Ovary (tissue), 9 donors: Measurements from ENCODE around the gene EPHB1. TPM values are rescaled to one million over a fixed set of nuclear protein-coding genes. Genes with fewer than 3 reads are reported as not detected.
"Not testable (repeated sequence)": the region's sequence is repeated elsewhere in the genome, so short reads cannot be mapped to it uniquely, and the experiment has no call there.

Experiments used
- DNase-seq, 5 donors: peaks; one replicate each; pipeline ENCODE4 v3.0.0-alpha.2; 2019 to 2020
- H3K27ac ChIP-seq, 2 donors: fragments of 200-600 bp; one replicate each; pipeline versions ENCODE4 v1.5.1 to v1.8.0; 2019 to 2022
- H3K27me3 ChIP-seq: fragments of 200-600 bp; one replicate; pipeline ENCODE4 v1.8.0; 2022
- H3K36me3 ChIP-seq: fragments of 200-600 bp; sonication (generic); one replicate; pipeline ENCODE4 v1.5.1; 2019
- H3K4me1 ChIP-seq: one replicate; pipeline ENCODE4 v1.8.1; 2013; ENCODE audit warnings: mild to moderate bottlenecking, moderate library complexity; ENCODE audit not compliant: insufficient read depth
- H3K4me3 ChIP-seq: fragments of 200-600 bp; sonication (generic); one replicate; pipeline ENCODE4 v1.5.1; 2017
- H3K9me3 ChIP-seq, 2 donors: fragments of 200-600 bp in 1 of 2; sonication (generic) in 1 of 2; one replicate each; pipeline versions ENCODE4 v1.5.1 to v1.8.1; 2013 to 2019; ENCODE audit warnings: mild to moderate bottlenecking in 1 of 2, moderate library complexity in 1 of 2
- CTCF ChIP-seq, 3 donors: fragments of 450-650 bp in 2 of 3; fragments of 200-600 bp in 1 of 3; IDR thresholded peaks; one replicate each; pipeline versions ENCODE4 v1.5.1 to v1.8.0; 2016 to 2022; ENCODE audit warnings: antibody characterized with exemption in 3 of 3, mild to moderate bottlenecking in 1 of 3
- EP300 ChIP-seq: sonication (generic); formaldehyde crosslinking; IDR thresholded peaks from one replicate; pipeline ENCODE4 v1.6.1; 2017; ENCODE audit warnings: antibody characterized with exemption
- POLR2A ChIP-seq: fragments of 450-650 bp; IDR thresholded peaks from one replicate; pipeline ENCODE4 v1.6.1; 2017; ENCODE audit warnings: antibody characterized with exemption, mild to moderate bottlenecking, moderate library complexity
- WGBS, 3 donors: extraction: QIAGEN DNeasy Blood & Tissue Kit in 1 of 3; methylation state at CpG; one replicate each; pipeline versions ENCODE4 v1.1.5 to v1.1.7; 2013 to 2017; 5-methylcytosine and 5-hydroxymethylcytosine counted together
- intact Hi-C, 4 donors: fragments of 100-400 bp; cut with DNase I; formaldehyde crosslinking; loops; one replicate each; pipeline versions ENCODE4 v1.11.0 to v1.15.1; 2022 to 2023
- polyA plus RNA-seq, 2 donors: library from polyadenylated mRNA; stranded (reverse); fragments of 200-250 nt in 1 of 2; fragments of 350-450 nt in 1 of 2; fragmentation: Illumina TruSeq in 1 of 2; extraction: RNeasy Lipid Tissue Mini Kit (QIAGEN cat#74804) in 1 of 2; gene quantifications; one replicate each; pipeline ENCODE4 v1.2.3, GENCODE V29; 2013 to 2014
- total RNA-seq, 7 donors: library from RNA; depleted of rRNA in 2 of 7; stranded (reverse); fragments of >200 nt in 2 of 7; fragmentation: NEBNext Ultra II Directional in 3 of 7; extraction: Animal tissue kit (Norgen Biotek cat#: 25700) in 3 of 7; gene quantifications; one replicate each; pipeline versions ENCODE4 v1.1.0 to v1.2.4, GENCODE V29; 2016 to 2023
- donor health status: DM: no; HTN: no; CAD: no; lungs with moderate emphysema.
- donor health status: DM: no; HTN: no; CAD: no.
- donor health status: Bipolar disorder and iron deficiency.
- donor health status: DM: yes; HTN: yes; CAD: no.
- donor health status: DM: no; HTN: no; CAD: no.
- donor health status: DM: yes; HTN: yes; CAD: no.

Gene EPHB1
- total and polyA plus RNA-seq, 9 donors, result 0.25 to 2.7 (median 1.0) TPM

GRCh38 chr3:135107043-135107442 lies 312.0 kb downstream of the EPHB1 start:
- WGBS, 3 donors, result 86 to 98% (median 87%) methylated on average over 2 of the region's 2 CpGs
- intact Hi-C loops, result no loop called here
- no peaks in the 10 kb centered on the region for H3K4me1 ChIP-seq
- DNase-seq, result no peak
- no peak overlapping the region for H3K4me3 ChIP-seq
- TF ChIP-seq CTCF (IDR thresholded peaks at IDR 0.05) (no peak), EP300 (no peak), POLR2A (no peak)
- H3K27me3 ChIP-seq, result no peaks in the 10 kb centered on the region
- H3K36me3 ChIP-seq, result no peaks in the 10 kb centered on the region
- H3K27ac ChIP-seq, result no peak overlapping the region
- H3K9me3 ChIP-seq, result no peaks in the 10 kb centered on the region

- no peak for TF ChIP-seq EP300
- no peak for TF ChIP-seq POLR2A
- TF ChIP-seq CTCF (IDR thresholded peaks at IDR 0.05), result no peak
Measured at GRCh38 chr3:135109681-135110080, 314.6 kb downstream of the EPHB1 start.

GRCh38 chr3:135114551-135114950 lies 319.5 kb downstream of the EPHB1 start:
- H3K27ac ChIP-seq, H3K27me3 ChIP-seq, intact Hi-C loops, H3K36me3 ChIP-seq, H3K9me3 ChIP-seq, H3K4me3 ChIP-seq, DNase-seq, H3K4me1 ChIP-seq: not testable (repeated sequence)
- WGBS, 3 donors, result 89 to 92% (median 92%) methylated on average over 4 of the region's 4 CpGs

More at GRCh38 chr3:135109681-135110080, 314.6 kb downstream of the EPHB1 start:
- Histone ChIP-seq H3K27ac (no peak overlapping the region), H3K36me3 (no peaks in the 10 kb centered on the region), H3K27me3 (no peaks in the 10 kb centered on the region), H3K9me3 (no peaks in the 10 kb centered on the region), H3K4me3 (no peak overlapping the region), H3K4me1 (no peaks in the 10 kb centered on the region)
- no peak for DNase-seq
- 70 to 81% (median 71%) methylated on average over 8 of the region's 8 CpGs for WGBS, 3 donors
- intact Hi-C loops, result no loop called here

GRCh38 chr3:135117977-135118376 lies 322.9 kb downstream of the EPHB1 start:
- no peak for DNase-seq
- no peak overlapping the region for H3K27ac ChIP-seq
- no peak overlapping the region for H3K4me3 ChIP-seq
- no peak for TF ChIP-seq CTCF (IDR thresholded peaks at IDR 0.05)
- no peak for TF ChIP-seq EP300
- no peak for TF ChIP-seq POLR2A
- no peaks in the 10 kb centered on the region for H3K36me3 ChIP-seq
- H3K9me3 ChIP-seq, result no peaks in the 10 kb centered on the region
- 63 to 70% (median 68%) methylated on average over 5 of the region's 5 CpGs for WGBS, 3 donors
- intact Hi-C loops, result no loop called here
- H3K4me1 ChIP-seq, result no peaks in the 10 kb centered on the region
- H3K27me3 ChIP-seq, result no peaks in the 10 kb centered on the region

GRCh38 chr3:135118792-135119191 lies 323.7 kb downstream of the EPHB1 start:
- Histone ChIP-seq H3K4me1 (no peaks in the 10 kb centered on the region), H3K9me3 (no peaks in the 10 kb centered on the region), H3K27me3 (no peaks in the 10 kb centered on the region), H3K36me3 (no peaks in the 10 kb centered on the region), H3K27ac (no peak overlapping the region), H3K4me3 (no peak overlapping the region)
- WGBS, 3 donors, result 82 to 85% (median 82%) methylated on average over 2 of the region's 2 CpGs
- intact Hi-C loops, result no loop called here
- no peak for DNase-seq
- TF ChIP-seq POLR2A (no peak), CTCF (IDR thresholded peaks at IDR 0.05) (no peak), EP300 (no peak)
